ENCODE data around the gene MLN.

DNA sequence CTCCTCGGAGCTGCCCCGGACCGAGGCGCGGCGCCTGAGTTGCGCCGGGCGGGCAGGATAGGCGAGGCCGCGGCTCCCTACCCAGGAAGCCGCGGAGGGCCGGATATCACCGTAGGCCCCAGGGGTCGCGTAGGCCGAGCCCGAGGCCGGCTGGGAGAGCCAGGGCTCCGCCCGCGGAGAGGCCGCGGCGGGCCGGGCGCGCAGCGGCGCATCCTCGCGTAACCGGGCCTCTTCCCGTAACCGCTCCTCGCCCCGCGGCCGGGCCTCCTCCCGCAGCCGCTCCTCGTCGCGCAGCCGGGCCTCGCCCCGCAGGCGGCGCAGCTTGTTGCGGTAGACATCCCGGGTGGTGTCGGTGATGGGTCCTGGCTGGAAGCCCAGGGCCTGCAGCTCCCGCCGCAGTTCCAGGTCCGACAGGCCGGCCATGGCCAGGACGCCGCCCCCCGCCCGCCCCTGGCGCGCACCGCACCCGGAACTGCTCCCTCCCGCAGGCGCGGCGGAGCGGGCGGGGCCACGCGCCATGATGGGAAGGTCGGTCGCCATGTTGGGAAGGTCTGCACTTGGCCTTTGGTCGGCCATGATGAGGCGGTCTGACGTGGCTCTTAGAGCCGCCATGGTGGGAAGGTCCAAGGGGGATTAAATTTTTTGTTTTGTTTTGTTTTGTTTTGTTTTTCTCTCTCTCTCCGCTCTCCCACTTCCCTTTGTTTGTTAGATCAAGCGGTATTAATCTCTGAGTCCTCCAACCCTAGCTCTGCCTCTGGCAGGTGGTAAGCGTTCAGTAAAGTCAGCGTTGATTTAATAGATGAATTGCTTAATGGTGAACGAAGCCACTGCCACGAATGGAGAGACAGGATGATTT, 14.9 kb downstream of the MLN start, which contains the start of gene LEMD2:
- TF ChIP-seq CTCF (IDR thresholded peaks at IDR 0.05; ENCODE audit: low read depth, low read length, poor library complexity, severe bottlenecking), result no peak
- no peak for TF ChIP-seq EZH2phosphoT487 (IDR thresholded peaks at IDR 0.05; ENCODE audit: borderline replicate concordance, low read length)
